ENCODE results near the gene RAPGEF4. TPM values are rescaled to one million over a fixed set of nuclear protein-coding genes. Genes with fewer than 3 reads are reported as not detected.
A peak's percentile ranks its signal among the peaks of the same experiment; 100 is the strongest.

The RAPGEF4 gene
- total RNA-seq, 1 experiment from 2014 or later, result 10.8 TPM

GRCh38 chr2:172991031-172991430 is 255.4 kb downstream of the RAPGEF4 start:
- DNase-seq (ENCODE audit: extremely low read depth, low read depth), result no peak

- DNase-seq (ENCODE audit: extremely low read depth, low read depth), result no peak
These were observed 257.5 kb downstream of the RAPGEF4 start for GRCh38 chr2:172993139-172993538.

GRCh38 chr2:172993931-172994717 is 258.5 kb downstream of the RAPGEF4 start:
- no peak for DNase-seq (ENCODE audit: extremely low read depth, low read depth)

- DNase-seq (ENCODE audit: extremely low read depth, low read depth), result no peak
These were observed 259.2 kb downstream of the RAPGEF4 start for GRCh38 chr2:172994864-172995263.

GRCh38 chr2:172995323-172996244 is 259.9 kb downstream of the RAPGEF4 start:
- peak; percentile 49 for DNase-seq (ENCODE audit: extremely low read depth, low read depth)

GRCh38 chr2:172996387-172996961 is 260.8 kb downstream of the RAPGEF4 start:
- no peak for DNase-seq (ENCODE audit: extremely low read depth, low read depth)

GRCh38 chr2:172997031-172997430 is 261.4 kb downstream of the RAPGEF4 start:
- no peak for DNase-seq (ENCODE audit: extremely low read depth, low read depth)

GRCh38 chr2:172998547-172999272 is 263.1 kb downstream of the RAPGEF4 start:
- DNase-seq (ENCODE audit: extremely low read depth, low read depth), result no peak

- no peak for DNase-seq (ENCODE audit: extremely low read depth, low read depth)
These were observed 264.2 kb downstream of the RAPGEF4 start for GRCh38 chr2:172999641-173000386.

GRCh38 chr2:173001664-173002604 is 266.3 kb downstream of the RAPGEF4 start:
- no peak for DNase-seq (ENCODE audit: extremely low read depth, low read depth)

- no peak for DNase-seq (ENCODE audit: extremely low read depth, low read depth)
These were observed 267.3 kb downstream of the RAPGEF4 start for GRCh38 chr2:173002751-173003541.

- no peak for DNase-seq (ENCODE audit: extremely low read depth, low read depth)
These were observed 273.1 kb downstream of the RAPGEF4 start for GRCh38 chr2:173008786-173009185.

GRCh38 chr2:173010233-173010632 is 274.6 kb downstream of the RAPGEF4 start:
- DNase-seq (ENCODE audit: extremely low read depth, low read depth), result no peak

- DNase-seq (ENCODE audit: extremely low read depth, low read depth), result no peak
These were observed 280.8 kb downstream of the RAPGEF4 start for GRCh38 chr2:173016451-173016850.

GRCh38 chr2:173017646-173018420 is 282.2 kb downstream of the RAPGEF4 start:
- no peak for DNase-seq (ENCODE audit: extremely low read depth, low read depth)

- no peak for DNase-seq (ENCODE audit: extremely low read depth, low read depth)
These were observed 284.1 kb downstream of the RAPGEF4 start for GRCh38 chr2:173019755-173020154.

- peak; percentile 47 for DNase-seq (ENCODE audit: extremely low read depth, low read depth)
These were observed 286.3 kb downstream of the RAPGEF4 start for GRCh38 chr2:173021939-173022371.

Data from NCI-H460 (cell line).